SU-DHL-6 (cell line): ENCODE results near the gene BATF2.

Source experiments
- H2AFZ ChIP-seq: fragments of 200-600 bp; sonication (generic); 2 replicates; pipeline ENCODE4 v1.6.1; 2014; ENCODE audit warnings: low read depth, mild to moderate bottlenecking, moderate library complexity, mixed read lengths, antibody characterized with exemption, low read length; ENCODE audit not compliant: severe bottlenecking
- H3F3A ChIP-seq: fragments of 200-600 bp; shearing (Covaris generic); 2 replicates; pipeline ENCODE4 v1.6.0; 2016; ENCODE audit warnings: antibody characterized with exemption, mild to moderate bottlenecking; ENCODE audit not compliant: insufficient read depth
- H3K27ac ChIP-seq: fragments of 200-600 bp; sonication (generic); 2 replicates; pipeline ENCODE4 v1.5.1; 2016; ENCODE audit warnings: low read depth, mild to moderate bottlenecking, low read length, moderate library complexity, mixed read lengths
- H3K27me3 ChIP-seq: fragments of 200-600 bp; sonication (generic), shearing (Covaris generic); 2 replicates; pipeline ENCODE4 v1.6.0; 2014; ENCODE audit warnings: mild to moderate bottlenecking, low read length
- H3K36me3 ChIP-seq: fragments of 200-600 bp; sonication (generic); 2 replicates; pipeline ENCODE4 v1.6.1; 2014; ENCODE audit warnings: mild to moderate bottlenecking, low read length, mixed read lengths
- H3K4me2 ChIP-seq: fragments of 300-600, 200-600 bp; shearing (Covaris generic), sonication (generic); 2 replicates; pipeline ENCODE4 v1.6.0; 2014; ENCODE audit warnings: low read length, low read depth, mild to moderate bottlenecking; ENCODE audit not compliant: poor library complexity, severe bottlenecking
- H3K4me3 ChIP-seq: fragments of 200-600 bp; sonication (generic); 2 replicates; pipeline ENCODE4 v1.5.1; 2014; ENCODE audit warnings: antibody characterized with exemption, low read length, mild to moderate bottlenecking, mixed read lengths; ENCODE audit not compliant: insufficient read depth, poor library complexity, severe bottlenecking
- H3K79me2 ChIP-seq: fragments of 200-600 bp; sonication (generic); 2 replicates; pipeline ENCODE4 v1.6.1; 2014; ENCODE audit warnings: mild to moderate bottlenecking, low read length, moderate library complexity; ENCODE audit not compliant: insufficient read depth
- H3K9ac ChIP-seq: fragments of 200-600 bp; sonication (generic); 2 replicates; pipeline ENCODE4 v1.7.0; 2014; ENCODE audit warnings: mild to moderate bottlenecking, low read length
- H3K9me2 ChIP-seq: fragments of 200-600 bp; sonication (generic); replicated peaks from 2 replicates; pipeline ENCODE4 v1.6.1; 2014; ENCODE audit warnings: low read length; ENCODE audit not compliant: insufficient read depth
- H3K9me3 ChIP-seq: fragments of 200-600 bp; sonication (generic); 2 replicates; pipeline ENCODE4 v1.6.1; 2014; ENCODE audit warnings: low read length, mixed read lengths; ENCODE audit not compliant: insufficient read depth
- H4K20me1 ChIP-seq: fragments of 200-600 bp; sonication (generic); 2 replicates; pipeline ENCODE4 v1.6.1; 2014; ENCODE audit warnings: low read depth, mild to moderate bottlenecking, antibody characterized with exemption, low read length, moderate library complexity, mixed read lengths
- CTCF ChIP-seq: fragments of 200-600 bp; sonication (generic); IDR thresholded peaks from one replicate; pipeline ENCODE4 v1.5.1; 2017; ENCODE audit warnings: antibody characterized with exemption, mild to moderate bottlenecking, low read length, moderate library complexity; ENCODE audit not compliant: insufficient read depth, poor library complexity, severe bottlenecking
- EZH2phosphoT487 ChIP-seq: fragments of 200-600 bp; sonication (generic), shearing (Covaris generic); conservative IDR thresholded peaks from 2 replicates; pipeline ENCODE4 v1.6.1; 2018; ENCODE audit warnings: mild to moderate bottlenecking, antibody characterized with exemption, low read length, moderate library complexity, mixed read lengths

BATF2 gene

DNA sequence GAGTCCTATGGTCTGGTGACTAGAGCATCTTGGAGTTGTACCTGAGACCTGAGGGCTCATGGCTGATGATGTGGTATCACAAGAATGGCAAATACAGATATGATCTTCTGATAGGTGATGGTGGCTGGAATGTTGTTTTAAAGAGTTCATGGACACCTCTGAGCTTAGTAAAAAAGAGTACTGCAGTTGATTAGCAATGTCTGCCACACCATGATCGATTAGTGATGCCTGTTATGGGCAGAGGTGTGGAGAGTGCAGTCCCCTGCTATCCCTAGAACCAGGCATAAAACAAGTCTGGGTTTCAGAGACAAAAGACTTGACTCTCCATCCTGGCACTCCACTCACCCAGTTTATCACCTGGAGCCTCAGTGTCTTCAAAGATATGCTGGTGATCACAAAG lies 1.4 kb upstream of the BATF2 start:
- no peak for TF ChIP-seq EZH2phosphoT487
- no peak for TF ChIP-seq CTCF
- H3F3A ChIP-seq: no peaks in the 10 kb centered on the region
- no peaks in the 10 kb centered on the region for H3K36me3 ChIP-seq
- no peaks in the 10 kb centered on the region for H3K79me2 ChIP-seq
- no peaks in the 10 kb centered on the region for H3K9me3 ChIP-seq
- no peaks in the 10 kb centered on the region for H4K20me1 ChIP-seq
- H3K4me2 ChIP-seq: no peak overlapping the region
- H3K27me3 ChIP-seq: no peaks in the 10 kb centered on the region
- no peak overlapping the region for H2AFZ ChIP-seq
- H3K9me2 ChIP-seq: no peaks in the 10 kb centered on the region
- no peak overlapping the region for H3K27ac ChIP-seq
- H3K9ac ChIP-seq: no peak overlapping the region
- H3K4me3 ChIP-seq: no peak overlapping the region

GRCh38 chr11:64996327-64996709 lies 453 bp downstream of the BATF2 start:
- H2AFZ ChIP-seq: no peak overlapping the region
- no peak for TF ChIP-seq EZH2phosphoT487
- TF ChIP-seq CTCF: no peak
- H3K36me3 ChIP-seq: no peaks in the 10 kb centered on the region
- no peaks in the 10 kb centered on the region for H3F3A ChIP-seq
- no peak overlapping the region for H3K9ac ChIP-seq
- no peak overlapping the region for H3K4me2 ChIP-seq
- no peaks in the 10 kb centered on the region for H3K9me3 ChIP-seq
- H3K27ac ChIP-seq: no peak overlapping the region
- no peaks in the 10 kb centered on the region for H4K20me1 ChIP-seq
- no peaks in the 10 kb centered on the region for H3K9me2 ChIP-seq
- no peaks in the 10 kb centered on the region for H3K27me3 ChIP-seq
- no peak overlapping the region for H3K4me3 ChIP-seq
- no peaks in the 10 kb centered on the region for H3K79me2 ChIP-seq

DNA sequence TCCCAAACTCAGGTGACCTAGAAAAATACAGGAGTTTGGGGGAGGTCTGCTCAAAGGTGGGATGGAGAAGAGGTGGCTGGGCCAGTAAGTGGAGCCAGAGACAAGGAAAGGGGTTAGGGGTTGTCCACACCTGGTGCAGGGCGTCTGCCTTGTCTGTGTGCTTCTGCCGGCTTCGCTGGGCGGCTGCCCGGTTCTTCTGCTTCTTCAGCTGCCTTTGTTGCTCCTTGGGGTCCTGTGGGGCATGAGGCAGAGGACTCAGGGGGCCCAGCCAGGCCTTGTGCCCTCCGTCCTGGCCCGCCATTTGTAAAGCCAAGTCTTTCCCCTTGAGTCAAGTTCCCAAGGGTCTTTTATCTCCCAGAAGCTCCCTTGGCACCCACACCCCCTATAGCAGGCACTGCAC lies 2.5 kb downstream of the BATF2 start:
- Histone ChIP-seq H3K79me2 (no peaks in the 10 kb centered on the region), H2AFZ (no peak overlapping the region), H3K9ac (no peak overlapping the region), H3K9me2 (no peaks in the 10 kb centered on the region), H3K9me3 (no peaks in the 10 kb centered on the region), H3K27me3 (no peaks in the 10 kb centered on the region), H4K20me1 (no peaks in the 10 kb centered on the region), H3K4me2 (no peak overlapping the region), H3F3A (no peaks in the 10 kb centered on the region), H3K4me3 (no peak overlapping the region), H3K27ac (no peak overlapping the region), H3K36me3 (no peaks in the 10 kb centered on the region)
- TF ChIP-seq EZH2phosphoT487 (no peak), CTCF (no peak)
